Cardiac muscle cell (in vitro differentiated cells and primary cell): ENCODE results near the gene NOL7. TPM values are rescaled to one million over a fixed set of nuclear protein-coding genes. Genes with fewer than 3 reads are reported as not detected.
A peak's percentile ranks its signal among the peaks of the same experiment; 100 is the strongest.

ENCODE experiments used
- DNase-seq, 2 donors: peaks; one replicate each; pipeline versions ENCODE4 v3.0.0 to v3.0.0-alpha.2; 2010 to 2017; ENCODE audit warnings: low read depth in 1 of 2, low spot score in 1 of 2
- H3K27ac ChIP-seq: fragments of 200-600 bp; sonication (generic); 2 replicates; pipeline ENCODE4 v1.5.1; 2016
- H3K27me3 ChIP-seq: fragments of 200-600 bp; sonication (generic); 2 replicates; pipeline ENCODE4 v1.6.0; 2016; ENCODE audit warnings: control low read depth
- H3K36me3 ChIP-seq: fragments of 200-600 bp; sonication (generic); 2 replicates; pipeline ENCODE4 v1.5.1; 2016; ENCODE audit warnings: control low read depth
- H3K4me1 ChIP-seq: fragments of 200-600 bp; sonication (generic); 2 replicates; pipeline ENCODE4 v1.8.1; 2017; ENCODE audit warnings: low read depth, mild to moderate bottlenecking, mixed run types
- H3K4me3 ChIP-seq: fragments of 200-600 bp; sonication (generic); 2 replicates; pipeline ENCODE4 v1.5.1; 2016; ENCODE audit warnings: mild to moderate bottlenecking
- H3K9me3 ChIP-seq: fragments of 200-600 bp; sonication (generic); 2 replicates; pipeline ENCODE4 v1.5.1; 2017; ENCODE audit warnings: low read depth, mild to moderate bottlenecking, control low read depth
- polyA plus RNA-seq: library from polyadenylated mRNA; unstranded; fragments of >200 nt; fragmentation: Nextera tagmentation; extraction: Ambion mirVana; gene quantifications from 2 replicates; pipeline ENCODE4 v1.2.1, GENCODE V29; 2016
- total RNA-seq: library from RNA; depleted of rRNA; stranded (reverse); fragments of >200 nt; gene quantifications from 2 replicates; pipeline ENCODE4 v1.2.3, GENCODE V29; 2016
- TF ChIP-seq, protein P1 (sequence below): IDR thresholded peaks from 2 replicates; pipeline ENCODE4 v1.5.1; 2012; ENCODE audit warnings: low read depth, mild to moderate bottlenecking, low read length

Gene NOL7
- total and polyA plus RNA-seq, 2 experiments from 2014 or later: 144 to 154 TPM

DNA sequence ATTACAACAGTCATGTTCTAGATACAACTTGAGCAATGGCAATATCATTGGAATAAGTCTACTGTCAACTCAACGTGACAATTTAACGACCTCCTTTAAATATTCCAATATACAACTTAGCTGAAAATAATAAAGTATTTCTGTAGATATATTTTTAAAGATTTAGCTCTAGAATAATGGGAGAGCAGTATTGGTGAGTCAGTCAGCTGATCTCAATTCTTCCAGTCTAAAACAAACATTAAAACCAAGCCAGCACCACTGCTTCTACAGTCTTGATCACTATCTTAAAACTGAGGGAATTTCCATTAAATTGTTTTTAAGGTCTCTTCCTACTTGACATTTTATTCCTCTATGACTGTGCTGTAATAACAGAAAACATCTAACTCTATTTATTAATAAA is 38.2 kb downstream of the NOL7 start:
- TF ChIP-seq, protein P1, sequence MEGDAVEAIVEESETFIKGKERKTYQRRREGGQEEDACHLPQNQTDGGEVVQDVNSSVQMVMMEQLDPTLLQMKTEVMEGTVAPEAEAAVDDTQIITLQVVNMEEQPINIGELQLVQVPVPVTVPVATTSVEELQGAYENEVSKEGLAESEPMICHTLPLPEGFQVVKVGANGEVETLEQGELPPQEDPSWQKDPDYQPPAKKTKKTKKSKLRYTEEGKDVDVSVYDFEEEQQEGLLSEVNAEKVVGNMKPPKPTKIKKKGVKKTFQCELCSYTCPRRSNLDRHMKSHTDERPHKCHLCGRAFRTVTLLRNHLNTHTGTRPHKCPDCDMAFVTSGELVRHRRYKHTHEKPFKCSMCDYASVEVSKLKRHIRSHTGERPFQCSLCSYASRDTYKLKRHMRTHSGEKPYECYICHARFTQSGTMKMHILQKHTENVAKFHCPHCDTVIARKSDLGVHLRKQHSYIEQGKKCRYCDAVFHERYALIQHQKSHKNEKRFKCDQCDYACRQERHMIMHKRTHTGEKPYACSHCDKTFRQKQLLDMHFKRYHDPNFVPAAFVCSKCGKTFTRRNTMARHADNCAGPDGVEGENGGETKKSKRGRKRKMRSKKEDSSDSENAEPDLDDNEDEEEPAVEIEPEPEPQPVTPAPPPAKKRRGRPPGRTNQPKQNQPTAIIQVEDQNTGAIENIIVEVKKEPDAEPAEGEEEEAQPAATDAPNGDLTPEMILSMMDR: no peak
- H3K9me3 ChIP-seq: no peaks in the 10 kb centered on the region
- no peaks in the 10 kb centered on the region for H3K4me1 ChIP-seq
- H3K36me3 ChIP-seq: peaks cover 5% of the 10 kb centered on the region
- no peak overlapping the region for H3K27ac ChIP-seq
- no peak overlapping the region for H3K4me3 ChIP-seq
- DNase-seq: no peak
- H3K27me3 ChIP-seq: no peaks in the 10 kb centered on the region

DNA sequence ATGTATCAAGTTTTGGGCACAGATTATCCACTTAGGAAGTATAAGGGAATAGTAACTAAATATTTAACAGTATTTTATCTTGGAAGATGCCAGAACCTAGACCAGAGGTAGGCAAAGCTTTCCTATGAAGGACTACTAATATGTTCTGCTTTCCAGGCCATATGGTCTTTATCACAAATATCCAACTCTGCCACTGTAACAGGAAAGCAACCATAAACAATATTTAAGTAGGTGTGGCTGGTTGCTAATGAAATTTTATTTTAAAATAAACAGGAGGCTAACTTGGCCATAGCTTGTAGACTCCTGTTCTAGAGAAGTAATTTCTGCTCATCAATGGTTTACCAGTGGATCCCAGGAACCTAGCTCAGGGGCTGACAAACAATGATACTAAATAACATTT is 39.4 kb downstream of the NOL7 start:
- Histone ChIP-seq H3K27ac (no peak overlapping the region), H3K4me3 (no peak overlapping the region), H3K4me1 (no peaks in the 10 kb centered on the region), H3K9me3 (no peaks in the 10 kb centered on the region), H3K36me3 (peaks cover 5% of the 10 kb centered on the region), H3K27me3 (no peaks in the 10 kb centered on the region)
- no peak for DNase-seq
- TF ChIP-seq, protein P1: no peak

DNA sequence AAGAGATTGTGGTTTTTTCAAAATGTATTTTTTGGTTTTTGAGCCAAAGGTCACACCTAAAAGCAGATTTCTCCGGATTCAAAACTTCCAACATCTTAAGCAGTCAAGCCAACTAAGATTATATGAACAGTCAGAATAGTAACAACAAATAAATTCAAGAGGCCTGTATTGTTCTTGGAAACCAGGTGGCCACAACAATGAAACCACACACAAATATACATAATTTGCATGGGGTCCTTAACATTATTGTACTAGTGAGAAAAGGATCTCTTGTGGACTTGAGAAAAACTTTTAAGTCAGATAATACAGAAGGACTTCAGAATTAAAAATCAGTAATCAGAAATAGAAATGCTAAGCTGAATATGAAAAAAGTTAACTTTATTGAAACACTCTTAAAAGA is 40.6 kb downstream of the NOL7 start:
- peaks cover under 1% of the 10 kb centered on the region for H3K4me1 ChIP-seq
- no peak overlapping the region for H3K27ac ChIP-seq
- no peaks in the 10 kb centered on the region for H3K27me3 ChIP-seq
- DNase-seq: no peak
- TF ChIP-seq, protein P1: no peak
- H3K9me3 ChIP-seq: no peaks in the 10 kb centered on the region
- H3K36me3 ChIP-seq: no peaks in the 10 kb centered on the region
- H3K4me3 ChIP-seq: no peak overlapping the region

DNA sequence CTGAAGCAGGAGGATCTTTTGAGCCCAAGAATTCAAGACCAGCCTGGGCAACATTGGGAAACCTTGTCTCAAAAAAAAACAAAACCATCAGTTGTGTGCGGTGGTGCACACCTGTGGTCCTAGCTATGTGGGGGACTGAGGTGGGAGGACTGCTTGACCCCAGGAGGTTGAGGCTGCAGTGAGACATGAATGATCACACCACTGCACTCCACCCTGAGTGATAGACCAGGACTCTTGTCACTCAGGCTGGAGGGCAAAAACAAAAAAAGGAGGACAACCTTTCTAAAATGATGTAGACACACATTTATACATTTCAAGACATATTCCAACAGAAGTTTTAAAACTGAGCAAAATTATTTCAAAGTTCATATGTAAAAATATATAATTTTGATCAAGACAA is 45.1 kb downstream of the NOL7 start:
- DNase-seq: no peak
- Histone ChIP-seq H3K4me1 (peaks cover 7% of the 10 kb centered on the region), H3K27me3 (no peaks in the 10 kb centered on the region), H3K27ac (no peak overlapping the region), H3K4me3 (no peak overlapping the region), H3K9me3 (no peaks in the 10 kb centered on the region), H3K36me3 (no peaks in the 10 kb centered on the region)
- TF ChIP-seq, protein P1: no peak

DNA sequence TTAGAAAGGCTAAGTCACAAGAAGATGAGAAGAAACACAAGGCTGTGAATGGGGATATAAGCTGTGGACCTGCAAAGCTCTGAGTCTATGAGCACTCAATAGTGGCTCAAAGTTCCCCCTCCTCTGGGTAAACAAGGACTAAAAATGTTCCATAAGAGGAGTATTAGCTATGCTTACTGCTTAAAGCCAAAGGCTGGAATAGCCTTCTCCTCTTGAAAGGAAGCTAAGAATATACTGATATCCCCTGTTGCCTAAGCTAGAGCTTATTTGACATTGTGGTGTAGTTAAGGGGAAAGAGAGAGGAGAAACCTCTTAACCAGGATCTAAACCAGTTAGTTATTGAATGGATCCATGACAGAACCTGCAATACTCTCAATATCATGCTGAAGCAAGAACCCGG is 45.8 kb downstream of the NOL7 start:
- no peaks in the 10 kb centered on the region for H3K27me3 ChIP-seq
- peak overlapping the region; percentile 24 for H3K27ac ChIP-seq
- TF ChIP-seq, protein P1: no peak
- H3K9me3 ChIP-seq: no peaks in the 10 kb centered on the region
- DNase-seq: peak in 1 of 2 donors; percentile 5
- no peak overlapping the region for H3K4me3 ChIP-seq
- peaks cover 7% of the 10 kb centered on the region for H3K4me1 ChIP-seq
- no peaks in the 10 kb centered on the region for H3K36me3 ChIP-seq

DNA sequence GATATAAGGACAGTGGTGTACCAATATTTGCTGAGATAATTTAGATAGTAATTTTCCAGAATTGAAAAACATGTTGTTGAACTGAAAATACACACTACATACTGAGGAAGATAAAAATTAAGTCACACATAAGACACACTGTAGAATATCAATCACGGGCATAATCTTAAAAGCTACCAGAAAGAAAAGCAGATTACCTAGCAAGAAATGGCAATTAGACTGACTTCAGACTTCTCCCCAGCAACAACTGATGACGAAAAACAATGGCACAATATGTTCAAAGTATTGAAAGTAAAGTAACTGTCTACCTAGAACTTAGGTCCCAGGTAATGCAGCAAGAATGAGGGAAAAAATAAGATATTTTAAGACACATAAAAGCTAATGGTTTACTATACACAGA is 46.5 kb downstream of the NOL7 start:
- H3K4me3 ChIP-seq: no peak overlapping the region
- no peaks in the 10 kb centered on the region for H3K36me3 ChIP-seq
- H3K27ac ChIP-seq: no peak overlapping the region
- TF ChIP-seq, protein P1: no peak
- H3K4me1 ChIP-seq: peaks cover 7% of the 10 kb centered on the region
- no peaks in the 10 kb centered on the region for H3K9me3 ChIP-seq
- no peaks in the 10 kb centered on the region for H3K27me3 ChIP-seq
- DNase-seq: no peak
